Measurements from ENCODE around the gene NLGN1.
"Not testable (repeated sequence)": the region's sequence is repeated elsewhere in the genome, so short reads cannot be mapped to it uniquely, and the experiment has no call there.

Gene NLGN1

GRCh38 chr3:173510565-173510964 is 113.0 kb downstream of the NLGN1 start:
- H3K27me3 ChIP-seq, result no peaks in the 10 kb centered on the region
- no peak for TF ChIP-seq CTCF (IDR thresholded peaks at IDR 0.05)
- no peaks in the 10 kb centered on the region for H3K4me1 ChIP-seq (ENCODE audit: control insufficient read depth in 1 of 2, insufficient read depth in 1 of 2, low read depth in 1 of 2, low read length in 1 of 2)
- H3K4me3 ChIP-seq (ENCODE audit: low read depth in 1 of 2, low read length in 1 of 2), result no peak overlapping the region
- H3K9me3 ChIP-seq, result no peaks in the 10 kb centered on the region
- H3K36me3 ChIP-seq, result no peaks in the 10 kb centered on the region
- H3K27ac ChIP-seq, result no peak overlapping the region

GRCh38 chr3:173513123-173513522 is 115.6 kb downstream of the NLGN1 start:
- no peak overlapping the region for H3K27ac ChIP-seq
- H3K4me3 ChIP-seq (ENCODE audit: low read depth in 1 of 2, low read length in 1 of 2), result no peak overlapping the region
- no peaks in the 10 kb centered on the region for H3K9me3 ChIP-seq
- no peak for TF ChIP-seq CTCF (IDR thresholded peaks at IDR 0.05)
- H3K4me1 ChIP-seq (ENCODE audit: control insufficient read depth in 1 of 2, insufficient read depth in 1 of 2, low read depth in 1 of 2, low read length in 1 of 2), result no peaks in the 10 kb centered on the region
- H3K27me3 ChIP-seq, result no peaks in the 10 kb centered on the region
- no peaks in the 10 kb centered on the region for H3K36me3 ChIP-seq

GRCh38 chr3:173529062-173529711 is 131.6 kb downstream of the NLGN1 start:
- TF ChIP-seq CTCF (IDR thresholded peaks at IDR 0.05), result no peak
- no peaks in the 10 kb centered on the region for H3K4me1 ChIP-seq (ENCODE audit: control insufficient read depth in 1 of 2, insufficient read depth in 1 of 2, low read depth in 1 of 2, low read length in 1 of 2)
- H3K9me3 ChIP-seq, result no peaks in the 10 kb centered on the region
- no peaks in the 10 kb centered on the region for H3K36me3 ChIP-seq
- H3K27me3 ChIP-seq, result no peaks in the 10 kb centered on the region
- H3K4me3 ChIP-seq (ENCODE audit: low read depth in 1 of 2, low read length in 1 of 2), result no peak overlapping the region
- H3K27ac ChIP-seq, result no peak overlapping the region

DNA sequence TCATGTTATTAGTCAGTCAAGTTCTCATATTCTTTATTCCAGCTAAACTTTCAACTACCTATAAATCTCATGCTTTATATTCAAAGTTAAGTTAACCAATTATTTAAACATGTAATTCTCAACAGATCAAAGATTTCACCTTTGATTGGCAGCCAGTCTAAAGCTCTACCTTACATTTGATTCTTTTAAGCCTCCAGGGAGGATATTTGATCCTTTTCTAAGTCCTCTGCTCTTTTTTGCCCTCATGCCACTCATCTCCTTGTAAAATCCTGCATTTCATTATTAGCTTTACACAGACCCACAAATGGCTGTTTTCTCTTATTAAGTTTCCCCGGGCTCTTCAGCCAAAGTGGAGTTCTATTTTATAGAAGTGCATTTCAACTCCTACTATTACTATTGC is 134.1 kb downstream of the NLGN1 start:
- Histone ChIP-seq H3K4me1 (ENCODE audit: control insufficient read depth in 1 of 2, insufficient read depth in 1 of 2, low read depth in 1 of 2, low read length in 1 of 2) (no peaks in the 10 kb centered on the region), H3K9me3 (no peaks in the 10 kb centered on the region), H3K27me3 (no peaks in the 10 kb centered on the region), H3K27ac (no peak overlapping the region), H3K36me3 (no peaks in the 10 kb centered on the region), H3K4me3 (ENCODE audit: low read depth in 1 of 2, low read length in 1 of 2) (no peak overlapping the region)
- TF ChIP-seq CTCF (IDR thresholded peaks at IDR 0.05), result no peak

DNA sequence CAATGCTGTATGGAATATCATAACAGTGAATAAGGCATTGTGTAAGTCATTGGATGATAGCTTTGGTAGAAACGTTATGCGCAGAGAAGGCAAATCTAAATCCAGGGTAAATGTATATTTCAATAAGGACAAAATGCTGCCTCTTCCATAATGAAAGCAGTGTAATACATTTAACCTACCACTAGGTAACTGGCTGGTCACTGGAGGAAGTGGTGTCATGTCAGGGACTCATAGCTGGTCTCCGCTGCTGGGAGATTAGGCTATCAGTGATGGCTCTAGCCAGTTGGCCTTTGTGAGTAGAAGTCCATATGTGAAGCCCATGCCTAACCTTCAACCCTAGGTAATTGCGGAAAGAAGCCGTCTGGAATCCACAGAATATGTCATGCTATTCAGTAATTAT is 140.9 kb downstream of the NLGN1 start:
- no peak for TF ChIP-seq CTCF (IDR thresholded peaks at IDR 0.05)
- Histone ChIP-seq H3K9me3 (no peaks in the 10 kb centered on the region), H3K27me3 (no peaks in the 10 kb centered on the region), H3K27ac (no peak overlapping the region), H3K36me3 (no peaks in the 10 kb centered on the region), H3K4me1 (ENCODE audit: control insufficient read depth in 1 of 2, insufficient read depth in 1 of 2, low read depth in 1 of 2, low read length in 1 of 2) (no peaks in the 10 kb centered on the region), H3K4me3 (ENCODE audit: low read depth in 1 of 2, low read length in 1 of 2) (no peak overlapping the region)

DNA sequence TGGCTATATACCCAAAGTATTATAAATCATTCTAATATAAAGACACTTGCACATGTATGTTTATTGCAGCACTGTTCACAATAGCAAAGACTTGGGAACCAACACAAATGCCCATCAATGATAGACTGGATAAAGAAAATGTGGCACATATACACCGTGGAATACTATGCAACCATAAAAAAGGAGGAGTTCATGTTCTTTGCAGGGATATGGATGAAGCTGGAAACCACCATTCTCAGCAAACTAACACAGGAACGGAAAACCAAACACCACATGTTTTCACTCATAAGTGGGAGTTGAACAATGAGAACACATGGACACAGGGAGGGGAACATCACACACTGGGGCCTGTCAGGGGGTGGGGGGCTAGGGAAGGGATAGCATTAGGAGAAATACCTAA is 148.0 kb downstream of the NLGN1 start:
- not testable (repeated sequence) for H3K9me3 ChIP-seq; H3K4me1 ChIP-seq (ENCODE audit: control insufficient read depth in 1 of 2, insufficient read depth in 1 of 2, low read depth in 1 of 2, low read length in 1 of 2); H3K27me3 ChIP-seq; H3K27ac ChIP-seq; H3K4me3 ChIP-seq (ENCODE audit: low read depth in 1 of 2, low read length in 1 of 2); H3K36me3 ChIP-seq
